ENCODE results near the gene RAMP3.
"Not testable (repeated sequence)": the region's sequence is repeated elsewhere in the genome, so short reads cannot be mapped to it uniquely, and the experiment has no call there.

RAMP3 gene

GRCh38 chr7:45132708-45133320 is 24.8 kb upstream of the RAMP3 start:
- DNase-seq: no peak

GRCh38 chr7:45133352-45133751 is 24.2 kb upstream of the RAMP3 start:
- DNase-seq: no peak

- no peak for DNase-seq
Measured at GRCh38 chr7:45133877-45134276, 23.7 kb upstream of the RAMP3 start.

DNA sequence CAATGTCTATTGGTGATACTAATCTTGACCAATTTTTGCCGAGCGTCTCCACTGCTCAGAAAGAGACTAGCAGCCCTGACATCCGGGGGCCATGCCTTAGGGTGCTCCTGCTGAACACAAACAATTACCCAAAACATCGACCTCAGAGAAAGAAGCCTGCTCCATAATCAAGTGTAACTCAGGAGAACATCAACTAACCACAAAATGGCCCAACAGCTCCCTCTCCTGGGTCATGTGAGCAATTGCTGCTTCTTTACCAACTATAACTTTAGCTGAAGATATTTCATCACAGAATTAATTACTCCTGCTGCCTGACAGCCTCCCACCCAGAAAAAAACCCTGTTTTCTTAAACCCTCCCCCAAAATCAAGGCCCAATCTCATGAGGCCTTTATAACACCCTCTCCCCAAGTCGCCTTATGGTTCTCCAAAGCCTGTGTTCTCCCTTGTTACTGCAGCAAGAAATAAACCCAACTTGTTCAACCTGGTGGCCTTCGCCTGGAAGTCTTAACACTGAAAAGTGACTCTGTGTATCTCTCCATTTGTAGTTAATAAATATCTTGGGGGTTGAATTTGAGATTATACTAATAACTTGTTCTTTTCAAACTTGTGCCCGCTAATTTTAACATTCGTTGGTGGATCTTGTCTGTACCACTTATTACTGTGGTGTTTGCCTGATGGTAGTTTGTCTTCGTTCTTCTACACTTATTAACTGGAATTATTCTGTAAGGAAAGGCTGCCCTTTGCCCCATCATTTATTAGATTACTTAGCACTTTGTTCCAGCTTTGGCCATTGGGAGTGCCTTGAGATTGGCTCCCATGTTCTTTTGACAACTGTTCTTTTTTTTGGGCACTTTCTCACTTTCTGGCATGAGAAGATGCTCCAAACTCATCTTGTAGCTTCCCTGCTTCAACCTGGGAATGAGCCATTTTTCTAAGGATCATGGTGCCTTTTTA is 21.2 kb upstream of the RAMP3 start:
- peak; percentile 72 for DNase-seq

DNA sequence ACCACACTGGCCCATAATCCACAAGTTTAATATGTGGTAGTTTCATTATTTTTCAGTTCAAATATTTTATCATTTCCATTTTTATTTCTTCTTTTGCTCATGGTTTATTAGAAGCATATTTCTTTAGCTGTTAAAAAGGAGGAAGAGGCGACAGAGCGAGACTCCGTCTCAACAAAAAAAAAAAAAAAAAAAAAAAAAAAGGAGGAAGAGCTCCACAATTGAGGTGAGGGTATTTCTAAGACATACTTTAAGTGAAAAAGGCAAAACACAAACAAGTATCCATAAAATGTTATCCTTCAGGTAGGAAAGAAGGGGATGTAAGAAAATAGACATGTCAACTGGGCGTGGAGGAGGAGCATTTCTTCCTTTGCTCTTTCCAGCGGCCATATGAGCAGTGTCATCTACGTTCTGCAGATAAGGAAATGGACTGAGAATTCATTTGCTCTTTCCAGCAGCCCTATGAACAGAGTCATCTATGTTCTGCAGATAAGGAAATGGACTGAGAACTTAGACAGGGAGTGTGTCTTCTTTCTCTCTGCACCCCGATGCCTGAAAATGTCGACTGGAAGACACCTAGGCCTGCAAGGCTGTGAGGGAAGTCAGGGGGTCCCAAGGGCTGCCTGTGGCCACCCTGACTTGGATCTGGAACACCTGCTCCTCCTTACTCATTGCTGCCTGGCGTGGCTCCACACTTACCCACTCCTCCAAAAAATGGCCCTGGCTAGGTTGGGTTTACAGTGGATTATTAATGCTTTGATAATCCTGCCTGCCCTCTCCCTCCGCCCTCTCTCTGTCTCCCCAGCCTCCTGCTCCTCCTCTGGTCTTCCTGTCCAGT is 18.9 kb upstream of the RAMP3 start:
- no peak for DNase-seq

- DNase-seq: no peak
Measured at GRCh38 chr7:45140827-45141226, 16.8 kb upstream of the RAMP3 start.

DNA sequence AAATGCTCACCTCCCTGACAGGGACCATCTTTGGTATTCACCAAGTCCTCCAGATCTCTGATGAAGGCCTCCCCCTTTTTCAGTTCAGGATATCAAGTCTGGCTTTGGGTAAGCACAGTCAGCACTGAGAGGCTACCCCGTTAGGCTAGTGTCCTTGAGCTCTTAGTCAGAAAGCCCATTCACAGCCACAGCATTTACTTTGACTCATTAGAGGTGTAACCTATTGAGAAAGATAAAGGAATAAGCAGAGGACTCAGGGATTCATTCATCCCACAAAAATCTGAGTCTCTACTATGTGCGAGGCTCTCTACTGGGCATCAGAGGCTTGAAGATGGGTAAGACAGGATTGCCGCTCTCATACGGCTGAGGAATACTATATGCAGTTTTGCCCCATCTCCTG is 14.0 kb upstream of the RAMP3 start:
- no peak for DNase-seq

- DNase-seq: no peak
Measured at GRCh38 chr7:45145881-45146280, 11.7 kb upstream of the RAMP3 start.

GRCh38 chr7:45146531-45147379 is 10.8 kb upstream of the RAMP3 start:
- no peak for DNase-seq

- no peak for DNase-seq
Measured at GRCh38 chr7:45147858-45148652, 9.5 kb upstream of the RAMP3 start.

- DNase-seq: no peak
Measured at GRCh38 chr7:45148653-45148973, 9.0 kb upstream of the RAMP3 start.

DNA sequence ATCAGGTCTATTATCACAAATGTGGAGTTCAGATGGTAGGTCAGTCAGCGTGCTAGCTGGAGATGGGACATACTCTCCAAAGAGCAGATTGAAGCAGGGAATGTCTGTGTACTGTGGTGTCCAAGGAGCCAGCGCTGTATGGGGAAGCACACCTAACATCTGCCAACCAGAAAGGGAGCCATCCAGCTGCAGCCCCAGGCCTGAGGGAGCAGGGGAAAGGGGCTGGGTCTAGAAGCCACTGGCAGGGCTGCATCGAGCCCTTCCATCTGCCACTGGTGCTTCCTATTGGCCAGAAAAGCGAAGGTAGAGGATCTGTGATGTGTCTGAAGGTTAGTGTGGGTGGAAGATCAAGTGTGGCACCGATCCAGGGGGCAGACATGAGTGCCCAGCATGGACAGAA is 8.0 kb upstream of the RAMP3 start:
- no peak for DNase-seq

- DNase-seq: no peak
Measured at GRCh38 chr7:45150199-45150598, 7.4 kb upstream of the RAMP3 start.

DNA sequence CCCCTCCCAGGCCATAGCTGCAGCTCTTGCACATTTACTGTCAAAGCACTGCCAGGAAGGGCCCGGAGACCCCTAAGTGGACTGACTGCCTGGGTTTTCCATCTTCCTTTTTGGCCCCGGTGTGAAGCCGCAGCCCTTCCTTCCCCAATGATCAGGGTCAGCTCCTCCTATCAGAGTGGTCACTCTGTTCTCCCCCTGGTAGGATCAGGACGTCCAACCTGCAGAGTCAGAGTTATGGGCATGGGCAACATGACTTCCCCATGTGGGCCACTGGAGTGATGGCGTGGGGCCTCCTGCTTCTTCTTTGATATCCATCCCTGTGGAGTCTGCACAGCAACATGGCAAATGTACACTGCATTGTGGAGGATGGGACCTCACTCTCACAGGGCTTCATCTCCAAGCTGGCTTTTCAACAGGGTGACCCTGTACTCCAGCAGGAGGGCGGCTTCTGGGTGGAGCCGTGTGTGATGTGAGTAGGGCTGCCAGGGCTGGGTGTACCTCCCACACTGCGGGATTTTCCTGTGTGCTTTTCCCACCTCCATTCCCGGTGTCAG is 6.4 kb upstream of the RAMP3 start:
- no peak for DNase-seq

DNA sequence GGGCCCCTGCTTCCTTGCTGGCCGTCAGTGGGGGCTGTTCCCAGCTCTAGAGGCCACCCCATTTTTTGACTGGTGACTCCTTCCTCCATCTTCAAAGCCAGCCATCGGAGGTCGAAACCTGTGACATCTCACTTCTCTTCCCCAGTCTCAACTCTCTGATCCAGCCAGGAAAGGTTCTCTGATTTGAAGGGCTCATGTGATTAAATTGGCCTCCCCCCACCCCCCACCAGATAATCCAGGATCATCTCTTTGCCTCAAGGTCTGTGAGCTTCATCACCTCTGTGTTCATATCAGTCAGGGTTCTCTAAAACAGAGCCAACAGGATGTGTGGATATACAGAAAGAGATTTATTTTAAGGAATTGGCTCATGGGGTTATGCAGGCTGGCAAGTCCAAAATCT is 5.6 kb upstream of the RAMP3 start:
- DNase-seq: no peak

DNA sequence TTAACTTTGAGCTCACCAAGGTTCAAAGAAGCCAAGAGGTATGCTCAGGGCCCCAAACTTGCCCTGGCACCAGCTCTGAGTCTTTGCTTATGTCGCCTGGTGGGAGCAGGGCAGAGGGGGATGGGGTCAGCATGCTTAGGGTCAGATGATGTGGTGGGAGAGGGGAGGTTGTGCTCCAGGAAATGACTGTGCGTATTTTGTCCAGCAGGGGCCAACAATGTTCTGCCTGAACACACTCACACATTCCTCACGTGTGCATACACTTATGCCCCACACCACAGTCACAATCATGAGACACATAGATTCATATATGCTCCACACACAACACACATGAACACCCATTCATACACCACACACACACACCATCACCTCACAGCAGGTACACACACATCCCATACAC is 4.4 kb upstream of the RAMP3 start:
- DNase-seq: no peak

GRCh38 chr7:45153861-45154260 is 3.7 kb upstream of the RAMP3 start:
- DNase-seq: not testable (repeated sequence)

- DNase-seq: no peak
Measured at GRCh38 chr7:45155357-45155900, 2.2 kb upstream of the RAMP3 start.

DNA sequence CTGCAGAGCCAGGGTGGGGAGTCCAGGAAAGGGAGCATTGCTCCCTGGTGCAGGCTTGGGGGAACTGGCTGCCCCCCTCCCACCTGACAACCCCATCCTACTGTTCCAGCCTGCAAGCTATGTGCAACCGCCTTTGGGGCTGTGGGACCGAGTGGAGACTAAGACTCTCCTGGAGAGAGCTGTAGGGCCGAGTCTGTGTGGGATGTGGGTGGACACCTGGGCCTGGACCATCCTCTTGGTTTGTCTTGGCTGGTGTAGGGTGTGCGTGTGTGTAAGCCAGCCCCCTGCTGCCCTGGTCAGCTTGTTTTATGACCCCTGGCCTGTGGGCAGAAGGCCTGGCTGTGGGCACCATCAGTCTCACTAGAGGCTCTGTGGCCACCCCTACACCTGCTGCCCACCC is 1.6 kb upstream of the RAMP3 start:
- DNase-seq: no peak

GRCh38 chr7:45156516-45157272 is 897 bp upstream of the RAMP3 start:
- no peak for DNase-seq

Measured in fibroblast of skin of scalp (primary cell).